Stomach (tissue), 4 donors: ENCODE measurements around the gene COL24A1.

Experiments
- POLR2A ChIP-seq, 4 donors: fragments of 450-650 bp; IDR thresholded peaks; one replicate each; pipeline ENCODE4 v1.6.1; 2016; ENCODE audit warnings: antibody characterized with exemption in 4 of 4, control low read depth in 2 of 4, mild to moderate bottlenecking in 1 of 4, moderate library complexity in 1 of 4
- TF ChIP-seq, protein P1 (sequence below), 7 experiments: fragments of 450-650 bp in 4 of 7; fragments of 200-600 bp in 3 of 7; sonication (generic) in 3 of 7; IDR thresholded peaks; one replicate each; pipeline ENCODE4 v1.5.1; 2016 to 2019; ENCODE audit warnings: antibody characterized with exemption in 7 of 7, control low read depth in 2 of 7, mild to moderate bottlenecking in 1 of 7

- TF ChIP-seq, protein P1, sequence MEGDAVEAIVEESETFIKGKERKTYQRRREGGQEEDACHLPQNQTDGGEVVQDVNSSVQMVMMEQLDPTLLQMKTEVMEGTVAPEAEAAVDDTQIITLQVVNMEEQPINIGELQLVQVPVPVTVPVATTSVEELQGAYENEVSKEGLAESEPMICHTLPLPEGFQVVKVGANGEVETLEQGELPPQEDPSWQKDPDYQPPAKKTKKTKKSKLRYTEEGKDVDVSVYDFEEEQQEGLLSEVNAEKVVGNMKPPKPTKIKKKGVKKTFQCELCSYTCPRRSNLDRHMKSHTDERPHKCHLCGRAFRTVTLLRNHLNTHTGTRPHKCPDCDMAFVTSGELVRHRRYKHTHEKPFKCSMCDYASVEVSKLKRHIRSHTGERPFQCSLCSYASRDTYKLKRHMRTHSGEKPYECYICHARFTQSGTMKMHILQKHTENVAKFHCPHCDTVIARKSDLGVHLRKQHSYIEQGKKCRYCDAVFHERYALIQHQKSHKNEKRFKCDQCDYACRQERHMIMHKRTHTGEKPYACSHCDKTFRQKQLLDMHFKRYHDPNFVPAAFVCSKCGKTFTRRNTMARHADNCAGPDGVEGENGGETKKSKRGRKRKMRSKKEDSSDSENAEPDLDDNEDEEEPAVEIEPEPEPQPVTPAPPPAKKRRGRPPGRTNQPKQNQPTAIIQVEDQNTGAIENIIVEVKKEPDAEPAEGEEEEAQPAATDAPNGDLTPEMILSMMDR (IDR thresholded peaks at IDR 0.05): peak in 2 of 7 experiments; percentile 10 to 13
- no peak for TF ChIP-seq POLR2A (IDR thresholded peaks at IDR 0.05)
These were observed 261.9 kb downstream of the COL24A1 start for GRCh38 chr1:85894651-85895050.
